GM12891 (cell line): Measurements from ENCODE around the gene SF3B2.

Source experiments
- PAX5 ChIP-seq: IDR thresholded peaks from 2 replicates; pipeline ENCODE4 v1.6.1; 2011; ENCODE audit warnings: low read length, moderate library complexity, mild to moderate bottlenecking; ENCODE audit not compliant: insufficient read depth, severe bottlenecking
- POLR2A ChIP-seq: IDR thresholded peaks from 2 replicates; pipeline ENCODE4 v1.6.1; 2011; ENCODE audit warnings: low read depth, low read length, control low read depth
- POLR2AphosphoS5 ChIP-seq: IDR thresholded peaks from 2 replicates; pipeline ENCODE4 v1.6.1; 2011; ENCODE audit warnings: low read depth, low read length, control low read depth
- POU2F2 ChIP-seq: IDR thresholded peaks from 2 replicates; pipeline ENCODE4 v1.6.1; 2011; ENCODE audit warnings: low read depth, mild to moderate bottlenecking, control low read depth, low read length, moderate library complexity
- SPI1 ChIP-seq: IDR thresholded peaks from 2 replicates; pipeline ENCODE4 v1.6.1; 2011; ENCODE audit warnings: low read depth, low read length, control low read depth
- TAF1 ChIP-seq: IDR thresholded peaks from 2 replicates; pipeline ENCODE4 v1.6.1; 2011; ENCODE audit warnings: low read depth, low read length, control low read depth

DNA sequence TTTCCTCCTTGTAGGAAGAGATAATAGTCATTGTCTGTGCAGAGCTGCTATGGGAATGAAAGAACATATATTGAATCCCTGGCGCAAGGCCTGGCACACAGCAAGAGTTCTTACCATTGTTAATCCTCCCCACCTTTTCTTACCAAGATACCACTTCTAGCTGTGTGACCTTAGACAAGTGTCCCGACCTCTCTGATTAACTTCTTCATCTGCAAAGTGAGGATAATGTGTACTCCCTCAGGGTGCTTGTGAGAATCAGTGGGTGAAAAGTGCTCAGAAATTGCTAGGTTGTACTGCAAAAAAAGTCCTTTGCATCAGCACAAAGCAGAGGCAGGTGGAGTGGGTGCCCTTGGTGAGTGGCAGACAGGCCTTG lies 44.1 kb upstream of the SF3B2 start:
- TF ChIP-seq POLR2A: no peak
- no peak for TF ChIP-seq SPI1
- no peak for TF ChIP-seq POLR2AphosphoS5
- no peak for TF ChIP-seq TAF1
- no peak for TF ChIP-seq POU2F2
- TF ChIP-seq PAX5: no peak
